Measurements from ENCODE around the gene RAB7A.

The RAB7A gene

DNA sequence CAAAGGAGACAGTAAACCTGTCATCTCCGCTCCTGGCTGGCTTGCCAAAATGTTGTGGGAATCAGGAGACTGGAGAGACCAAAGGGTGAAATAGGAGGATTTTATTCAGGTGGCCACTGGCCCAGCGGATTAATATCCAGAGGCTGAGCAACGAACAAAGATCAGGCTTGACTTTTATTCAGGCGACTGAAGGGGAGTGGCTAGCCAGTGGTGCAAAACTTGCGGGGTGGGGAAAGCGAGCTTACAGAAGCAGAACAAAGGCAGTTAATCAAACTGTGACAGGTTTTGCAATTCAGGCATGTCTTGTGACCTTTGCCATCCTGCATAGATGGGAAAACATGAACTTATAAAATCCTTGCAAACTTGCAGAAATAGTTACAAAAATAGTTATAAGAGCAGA, 133.6 kb downstream of the RAB7A start:
- no peak for DNase-seq

DNA sequence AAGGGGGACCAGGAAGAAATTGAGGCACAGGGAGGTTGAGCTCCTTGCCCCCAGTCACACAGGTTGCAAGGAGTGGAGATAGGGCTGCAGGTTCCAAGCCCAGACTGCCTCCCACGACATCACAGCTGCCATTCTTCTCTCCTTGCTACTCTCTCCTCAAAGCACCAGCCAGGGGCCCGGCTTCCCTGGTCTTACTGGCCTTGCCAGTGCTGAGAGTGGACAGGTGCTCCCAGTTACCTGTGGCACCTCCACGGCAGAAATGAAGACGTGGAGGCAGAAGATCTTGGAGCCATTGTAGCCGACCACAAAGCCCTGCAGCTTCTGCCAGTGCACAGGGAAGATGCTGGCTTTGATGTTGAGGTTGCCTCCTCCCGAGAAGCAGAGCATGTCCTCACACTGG, 135.5 kb downstream of the RAB7A start:
- DNase-seq, result no peak

GRCh38 chr3:128863560-128863959, 137.6 kb downstream of the RAB7A start:
- no peak for DNase-seq
